Measurements from ENCODE around the gene BRSK1.

Gene BRSK1

DNA sequence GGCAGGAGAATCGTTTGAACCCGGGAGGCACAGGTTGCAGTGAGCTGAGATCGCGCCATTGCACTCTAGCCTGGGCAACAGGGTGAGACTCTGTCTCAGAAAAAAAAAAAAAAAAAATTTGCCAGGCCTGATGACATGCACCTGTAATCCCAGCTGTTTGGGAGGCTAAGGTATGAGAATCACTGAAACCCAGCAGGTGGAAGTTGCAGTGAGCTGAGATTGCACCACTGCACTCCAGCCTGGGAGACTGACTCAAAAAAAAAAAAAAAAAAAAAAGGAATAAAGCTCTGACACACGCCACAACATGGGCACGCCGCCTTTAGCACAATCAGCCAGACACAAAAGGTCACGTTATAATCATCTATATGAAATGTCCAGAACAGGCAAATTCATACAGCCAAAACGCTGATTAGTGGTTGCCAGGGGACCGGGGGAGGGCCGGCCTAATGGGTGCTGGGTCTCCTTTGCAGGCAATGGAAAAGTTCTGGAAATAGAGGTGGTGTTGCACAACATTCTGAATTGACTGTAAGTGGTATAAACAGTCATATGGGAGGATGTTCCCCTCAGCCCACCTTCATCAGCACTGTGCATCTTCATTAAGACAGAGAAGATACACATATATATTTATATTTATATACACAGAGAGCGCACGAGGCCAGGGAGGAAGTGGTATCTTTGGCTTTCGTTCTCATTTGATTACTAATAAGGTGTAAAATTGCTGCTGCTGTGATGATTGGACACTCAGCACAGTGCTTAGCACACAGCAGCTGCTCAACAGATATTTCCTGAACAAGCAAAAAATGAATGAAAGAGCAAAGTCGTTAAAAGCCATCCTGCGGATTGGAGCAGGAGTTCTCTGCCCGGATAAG is 7.7 kb upstream of the BRSK1 start:
- no peak for DNase-seq

- DNase-seq = no peak
Measured at GRCh38 chr19:55276720-55277430, 6.9 kb upstream of the BRSK1 start.

GRCh38 chr19:55277494-55277893 is 6.3 kb upstream of the BRSK1 start:
- DNase-seq = no peak

DNA sequence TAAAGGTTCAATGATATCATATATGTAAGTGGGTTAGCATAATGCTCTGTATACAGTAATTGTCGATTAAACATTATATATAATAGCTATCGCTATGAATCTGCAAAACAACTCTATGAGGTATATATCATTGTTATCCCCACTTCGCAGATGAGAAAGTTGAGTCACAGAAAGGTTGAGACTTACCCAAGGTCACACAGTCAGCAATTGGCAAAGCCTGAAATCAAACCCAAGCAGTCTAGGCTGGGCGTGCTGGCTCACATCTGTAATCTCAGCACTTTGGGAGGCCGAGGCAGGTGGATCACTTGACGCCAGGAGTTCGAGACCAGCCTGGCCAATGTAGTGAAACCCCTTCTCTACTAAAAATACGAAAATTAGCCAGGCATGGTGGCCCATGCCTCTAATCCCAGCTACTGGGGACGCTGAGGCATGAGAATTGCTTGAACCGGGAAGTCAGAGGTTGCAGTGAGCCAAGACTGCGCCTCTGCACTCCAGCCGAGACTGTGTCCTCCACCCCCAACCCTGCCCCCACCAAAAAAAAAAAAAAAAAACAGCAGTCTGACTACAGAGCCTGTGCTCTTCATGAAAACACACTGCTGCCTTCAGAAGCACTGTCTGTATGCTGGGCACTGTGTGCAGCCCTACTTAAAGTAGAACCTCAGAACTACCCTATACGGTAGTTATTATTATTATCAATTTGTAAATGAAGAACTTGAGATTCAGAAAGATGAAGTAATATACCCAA is 5.2 kb upstream of the BRSK1 start:
- no peak for DNase-seq

- DNase-seq = no peak
Measured at GRCh38 chr19:55279340-55279739, 4.5 kb upstream of the BRSK1 start.

DNA sequence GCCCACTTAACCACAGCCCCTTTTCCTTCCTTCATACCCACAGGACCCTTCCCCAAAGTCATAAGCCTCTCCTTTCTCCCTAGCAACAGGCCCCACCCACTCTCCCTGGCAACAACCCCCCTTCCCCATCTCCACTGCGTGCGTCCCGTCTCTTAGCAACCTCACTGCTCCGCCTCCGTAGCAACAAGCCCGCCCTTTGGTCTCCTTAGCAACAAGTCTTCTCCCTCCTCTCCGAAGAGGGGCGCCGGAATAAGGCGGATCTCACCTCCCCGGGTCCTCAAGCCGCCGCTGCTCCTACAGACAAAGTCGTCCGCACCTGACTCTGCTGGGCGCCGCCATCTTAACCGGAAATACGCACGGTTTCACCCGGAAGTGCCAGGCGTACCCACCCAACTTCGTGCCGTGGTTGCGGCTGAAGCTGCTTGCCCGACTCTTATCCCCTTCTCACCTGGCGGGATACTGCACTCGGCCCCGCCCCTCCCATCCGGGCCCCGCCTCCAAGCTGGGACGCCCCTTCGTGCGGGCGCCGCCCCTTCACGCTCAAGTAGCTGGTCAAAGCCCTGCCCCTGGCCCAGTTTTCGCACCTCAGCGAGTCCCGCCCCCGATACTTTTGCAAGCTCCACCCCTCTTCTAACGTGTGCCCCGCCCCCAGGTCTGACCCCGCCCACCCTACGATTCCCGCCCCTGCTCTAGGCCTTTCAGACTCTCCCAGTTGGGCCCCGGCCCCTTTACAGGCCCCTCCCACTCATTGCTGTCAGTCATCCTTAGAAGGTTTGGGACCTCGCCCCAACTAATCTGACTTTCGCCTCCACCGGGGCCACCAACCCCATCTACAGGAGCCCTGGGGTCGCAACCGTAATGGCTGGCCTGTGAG is 3.8 kb upstream of the BRSK1 start, which contains the start of gene HSPBP1:
HSPBP1 (minus strand) TSS at position 341 of the 874 bp plus-strand sequence. CDS start 502 bp downstream, outside the sequence.
- DNase-seq = peak; percentile 95

- DNase-seq = no peak
Measured at GRCh38 chr19:55284405-55285058, 735 bp downstream of the BRSK1 start.

- DNase-seq = no peak
Measured at GRCh38 chr19:55285229-55285890, 1.6 kb downstream of the BRSK1 start.

DNA sequence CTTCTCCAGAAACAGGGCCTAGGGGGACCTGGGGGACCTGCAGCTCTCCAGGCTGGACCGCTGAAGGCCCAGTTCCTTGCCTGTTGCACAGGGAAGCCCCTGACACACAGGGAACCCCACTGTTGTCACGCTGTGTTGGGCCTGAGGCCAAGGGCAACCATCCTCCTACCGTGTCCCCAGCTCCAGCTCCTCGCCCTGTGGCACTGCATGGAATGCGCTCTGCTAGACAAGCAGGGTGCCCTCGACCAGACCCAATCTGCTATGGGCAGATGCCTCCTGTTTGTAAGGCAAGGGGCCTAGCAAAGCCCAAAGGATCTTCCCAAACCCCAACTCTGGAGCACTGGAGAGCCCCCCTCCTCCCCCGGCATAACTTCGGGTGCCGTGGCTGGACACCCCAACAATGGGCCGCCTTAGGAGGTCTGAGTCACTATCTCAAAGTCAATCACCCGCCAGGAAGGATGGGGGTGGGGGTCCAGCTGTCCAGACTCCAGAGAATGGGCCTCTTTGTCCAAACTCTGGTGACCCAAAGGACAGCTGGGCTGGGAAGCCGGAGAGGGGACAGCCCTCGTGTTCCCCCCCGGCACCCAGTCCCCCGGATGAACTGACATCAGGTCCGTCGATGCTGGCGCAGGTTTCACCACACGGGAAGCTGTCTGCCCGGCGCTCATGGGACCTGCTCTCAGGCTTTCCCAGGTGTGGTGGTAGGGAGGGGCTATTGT is 3.7 kb downstream of the BRSK1 start:
- DNase-seq = no peak

DNA sequence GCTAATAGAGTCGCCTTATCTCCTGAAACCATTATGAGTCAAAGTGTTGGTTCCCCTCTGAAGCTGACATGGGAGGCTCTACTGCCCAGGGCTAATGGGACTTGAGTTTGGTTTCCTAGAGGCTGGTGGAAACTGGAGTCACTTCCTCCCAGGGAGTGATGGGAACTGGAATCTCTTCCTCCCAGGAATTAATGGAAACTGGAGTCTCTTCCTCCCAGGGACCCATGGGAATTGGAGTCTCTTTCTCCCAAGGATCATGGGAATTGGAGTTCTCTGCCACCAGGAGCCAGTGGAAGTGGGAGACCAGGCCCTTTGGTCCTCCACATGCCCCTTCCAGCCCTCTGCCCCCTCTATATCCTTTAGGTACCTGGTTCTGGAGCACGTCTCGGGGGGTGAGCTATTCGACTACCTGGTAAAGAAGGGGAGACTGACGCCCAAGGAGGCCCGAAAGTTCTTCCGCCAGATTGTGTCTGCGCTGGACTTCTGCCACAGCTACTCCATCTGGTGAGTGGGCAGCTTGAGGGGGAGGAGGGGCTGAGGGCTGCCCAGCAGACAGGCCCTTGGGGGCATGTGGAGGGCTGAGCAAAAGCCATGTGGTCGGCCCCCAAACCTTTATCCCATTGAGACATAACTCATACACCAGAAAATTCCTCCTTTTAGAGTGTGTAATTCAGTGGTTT is 5.5 kb downstream of the BRSK1 start:
- no peak for DNase-seq

- DNase-seq = no peak
Measured at GRCh38 chr19:55297267-55297666, 13.5 kb downstream of the BRSK1 start.

- no peak for DNase-seq
Measured at GRCh38 chr19:55299991-55300390, 16.2 kb downstream of the BRSK1 start.

- no peak for DNase-seq
Measured at GRCh38 chr19:55300886-55301458, 17.2 kb downstream of the BRSK1 start.

- DNase-seq = peak; percentile 90
Measured at GRCh38 chr19:55301459-55302317, 17.9 kb downstream of the BRSK1 start.

DNA sequence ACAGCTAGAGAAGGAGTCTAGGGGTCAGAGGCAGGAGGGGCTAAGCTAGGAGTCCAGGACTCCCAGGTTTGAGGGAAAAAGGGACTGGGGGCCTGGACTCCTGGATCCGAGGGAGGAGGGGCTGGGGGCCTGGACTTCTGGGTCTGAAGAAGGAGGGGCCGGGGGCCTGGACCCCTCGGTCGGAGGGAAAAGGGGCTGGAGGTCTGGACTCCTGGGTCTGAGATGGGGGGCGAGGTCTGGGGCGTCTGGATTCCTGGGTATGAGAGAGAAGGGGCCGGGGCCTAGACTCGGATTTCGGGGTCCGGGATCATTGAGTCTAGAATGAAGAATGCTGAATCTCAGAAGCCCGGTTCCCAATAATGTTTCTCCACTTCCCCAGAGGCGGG is 18.5 kb downstream of the BRSK1 start:
- DNase-seq = no peak

GRCh38 chr19:55303477-55303876 is 19.7 kb downstream of the BRSK1 start:
- no peak for DNase-seq

GRCh38 chr19:55304279-55304978 is 20.6 kb downstream of the BRSK1 start:
- no peak for DNase-seq

- DNase-seq = no peak
Measured at GRCh38 chr19:55304980-55305379, 21.2 kb downstream of the BRSK1 start.
